GM12878 (cell line): ENCODE results near the gene SLC1A5. TPM values are rescaled to one million over a fixed set of nuclear protein-coding genes. Genes with fewer than 3 reads are reported as not detected.

Source experiments
- ATAC-seq: fragments of 200-7000 bp; cut with Tn5 transposase; 3 replicates; pipeline ENCODE4 v1.9.1; 2020; ENCODE audit warnings: mild to moderate bottlenecking, moderate library complexity
- BruUV-seq: library from RNA; stranded (reverse); fragments of 400-500 nt; replicated peaks from 2 replicates; lab custom pipeline; 2021; lab: Mats Ljungman, UMichigan
- CTCF ChIA-PET: fragments of 300-600 bp; sonication (Branson Sonifier 250); formaldehyde crosslinking; extraction: SDS; loops from one replicate; lab custom pipeline; 2021; ENCODE audit warnings: inconsistent platforms; lab: Yijun Ruan, JAX
- POLR2A ChIA-PET: fragments of 350-600 bp; formaldehyde crosslinking; extraction: SDS; loops from one replicate; lab custom pipeline; 2021; ENCODE audit warnings: inconsistent platforms; lab: Charles Lee
- RAD21 ChIA-PET: fragments of 300-600 bp; sonication (Branson Sonifier 250); formaldehyde crosslinking; loops from one replicate; lab custom pipeline; 2023; ENCODE audit warnings: antibody characterized with exemption; ENCODE audit not compliant: unreplicated experiment; lab: Charles Lee
- SMC1A ChIA-PET: fragments of 300-600 bp; sonication (Branson Sonifier 250); formaldehyde crosslinking; loops from one replicate; lab custom pipeline; 2023; ENCODE audit not compliant: unreplicated experiment, uncharacterized antibody; lab: Charles Lee
- DNase-seq: peaks from one replicate; pipeline ENCODE4 v3.0.0-alpha.2; 2011; ENCODE audit warnings: low read depth, low spot score
- FAIRE-seq: peaks from 3 replicates; lab custom pipeline; 2011; peaks lifted over from hg19 to GRCh38; lab: Jason Lieb, UNC
- H2AFZ ChIP-seq: 2 replicates; pipeline ENCODE4 v1.6.0; 2011; ENCODE audit warnings: low read depth, low read length, control low read depth; ENCODE audit not compliant: control insufficient read depth
- H3K27ac ChIP-seq: 2 replicates; pipeline ENCODE4 v1.5.1; 2011; ENCODE audit warnings: control low read depth; ENCODE audit not compliant: control insufficient read depth, insufficient read depth
- H3K27me3 ChIP-seq, 2 experiments: replicated peaks in 1 of 2; 2 replicates each; pipeline versions ENCODE4 v1.6.0 to v1.6.1; 2011; ENCODE audit warnings: low read length in 1 of 2; ENCODE audit not compliant: control insufficient read depth in 2 of 2, insufficient read depth in 2 of 2
- H3K36me3 ChIP-seq, 2 experiments: 2 replicates each; pipeline ENCODE4 v1.5.1; 2011; ENCODE audit warnings: low read length in 1 of 2; ENCODE audit not compliant: control insufficient read depth in 2 of 2, insufficient read depth in 2 of 2
- H3K4me1 ChIP-seq: 2 replicates; pipeline ENCODE4 v1.6.1; 2011; ENCODE audit warnings: mild to moderate bottlenecking, low read length, moderate library complexity, mixed read lengths; ENCODE audit not compliant: control insufficient read depth, insufficient read depth
- H3K4me2 ChIP-seq: 2 replicates; pipeline ENCODE4 v1.6.0; 2011; ENCODE audit warnings: control low read depth; ENCODE audit not compliant: control insufficient read depth, insufficient read depth
- H3K4me3 ChIP-seq: fragments of 200-600 bp; sonication (generic); 2 replicates; pipeline ENCODE4 v1.5.1; 2016
- H3K79me2 ChIP-seq: 2 replicates; pipeline ENCODE4 v1.6.0; 2011; ENCODE audit warnings: low read length; ENCODE audit not compliant: control insufficient read depth, insufficient read depth
- H3K9ac ChIP-seq: 2 replicates; pipeline ENCODE4 v1.8.0; 2011; ENCODE audit warnings: low read length, control low read depth, mixed read lengths; ENCODE audit not compliant: control insufficient read depth, insufficient read depth
- H3K9me3 ChIP-seq: replicated peaks from 3 replicates; pipeline ENCODE4 v1.5.1; 2011; ENCODE audit warnings: mild to moderate bottlenecking, low read length; ENCODE audit not compliant: control insufficient read depth, insufficient read depth
- H4K20me1 ChIP-seq: 2 replicates; pipeline ENCODE4 v1.6.0; 2011; ENCODE audit not compliant: control insufficient read depth, insufficient read depth
- ATF7 ChIP-seq: fragments of 450-650 bp; IDR thresholded peaks from 2 replicates; pipeline ENCODE4 v1.6.1; 2016; ENCODE audit warnings: low read depth, mild to moderate bottlenecking
- BRCA1 ChIP-seq: IDR thresholded peaks from 2 replicates; pipeline ENCODE4 v1.6.1; 2011; ENCODE audit warnings: low read depth, low read length, improper control_type of control experiment
- CBX3 ChIP-seq: fragments of 200-600 bp; sonication (generic); IDR thresholded peaks from 2 replicates; pipeline ENCODE4 v1.6.1; 2016; ENCODE audit warnings: low read depth, borderline replicate concordance
- CEBPB ChIP-seq, 2 experiments: fragments of 150-350 bp in 1 of 2; IDR thresholded peaks; 2 replicates each; pipeline ENCODE4 v1.6.1; 2012 to 2014; ENCODE audit warnings: low read depth in 2 of 2, low read length in 2 of 2, borderline replicate concordance in 1 of 2, inconsistent platforms in 1 of 2
- EGR1 ChIP-seq, 2 experiments: IDR thresholded peaks; 1 replicate in 1 of 2; 2 replicates in 1 of 2; pipeline ENCODE4 v1.6.1; 2011 to 2012; ENCODE audit warnings: low read depth in 2 of 2, low read length in 2 of 2, borderline replicate concordance in 1 of 2, mild to moderate bottlenecking in 1 of 2, moderate library complexity in 1 of 2
- FOXK2 ChIP-seq: fragments of 450-650 bp; IDR thresholded peaks from 2 replicates; pipeline ENCODE4 v1.6.1; 2017; ENCODE audit warnings: mild to moderate bottlenecking, moderate library complexity
- GATAD2B ChIP-seq: fragments of 450-650 bp; conservative IDR thresholded peaks from 2 replicates; pipeline ENCODE4 v1.6.1; 2017; ENCODE audit warnings: low read depth, mild to moderate bottlenecking, moderate library complexity
- HDAC2 ChIP-seq: fragments of 200-600 bp; sonication (generic); IDR thresholded peaks from 2 replicates; pipeline ENCODE4 v1.6.1; 2017
- IKZF1 ChIP-seq: fragments of 450-650 bp; conservative IDR thresholded peaks from 2 replicates; pipeline ENCODE4 v1.6.1; 2017; ENCODE audit warnings: antibody characterized with exemption, mild to moderate bottlenecking
- NBN ChIP-seq: fragments of 450-650 bp; IDR thresholded peaks from 2 replicates; pipeline ENCODE4 v1.6.1; 2016
- POLR2AphosphoS2 ChIP-seq: IDR thresholded peaks from 2 replicates; pipeline ENCODE4 v1.6.1; 2011; ENCODE audit warnings: low read depth, mild to moderate bottlenecking, low read length, improper control_type of control experiment, moderate library complexity
- SIN3A ChIP-seq: IDR thresholded peaks from 2 replicates; pipeline ENCODE4 v1.6.1; 2012; ENCODE audit warnings: low read depth, low read length, improper control_type of control experiment
- SMARCA5 ChIP-seq: fragments of 450-650 bp; IDR thresholded peaks from 2 replicates; pipeline ENCODE4 v1.6.1; 2017; ENCODE audit warnings: mild to moderate bottlenecking
- ZNF274 ChIP-seq: IDR thresholded peaks from one replicate; pipeline ENCODE4 v1.8.0; 2011; ENCODE audit not compliant: insufficient read length, insufficient read depth
- ZZZ3 ChIP-seq: IDR thresholded peaks from 2 replicates; pipeline ENCODE4 v1.6.1; 2011; ENCODE audit warnings: low read depth; ENCODE audit not compliant: control insufficient read depth, insufficient read length
- WGBS: methylation state at CpG from one replicate; pipeline ENCODE4 v1.1.6; 2016; ENCODE audit warnings: low lambda C conversion rate; ENCODE audit not compliant: insufficient replicate concordance, insufficient coverage; ENCODE audit errors: missing lambda C conversion rate; 5-methylcytosine and 5-hydroxymethylcytosine counted together
- in situ Hi-C: fragments of 300-500 bp; cut with MboI; formaldehyde crosslinking; loops from 9 replicates; pipeline ENCODE4 v1.14.3; 2018; ENCODE audit warnings: mixed read lengths
- intact Hi-C: fragments of 100-400 bp; cut with micrococcal nuclease; formaldehyde crosslinking; loops from one replicate; pipeline ENCODE4 v1.14.2; 2022; ENCODE audit not compliant: unreplicated experiment
- polyA plus RNA-seq, 11 experiments: library from polyadenylated mRNA; depleted of rRNA in 4 of 11; unstranded in 6 of 11; stranded (reverse) in 5 of 11; fragments of >200 nt; fragmentation: Nextera tagmentation in 4 of 11; fragmentation: Illumina TruSeq in 1 of 11; extraction: Ambion mirVana in 4 of 11; extraction: Trizol in 1 of 11; gene quantifications; 1 replicate in 1 of 11; 2 replicates in 10 of 11; pipeline versions ENCODE4 v1.2.1 to v1.2.3, GENCODE V29; 2011 to 2016; ENCODE audit warnings: inconsistent platforms in 2 of 11, missing spikeins in 2 of 11, low read depth in 1 of 11
- total RNA-seq, 4 experiments: library from RNA; depleted of rRNA in 3 of 4; stranded (reverse); fragments of >200 nt in 3 of 4; fragmentation: Illumina TruSeq in 1 of 4; extraction: Trizol in 1 of 4; gene quantifications; 2 replicates each; pipeline versions ENCODE4 v1.2.1 to v1.2.3, GENCODE V29; 2013 to 2021
- TF ChIP-seq, protein P1 (sequence below), 3 experiments: IDR thresholded peaks in 2 of 3; conservative IDR thresholded peaks in 1 of 3; 2 replicates each; pipeline ENCODE4 v1.5.1; 2011; ENCODE audit warnings: low read depth in 3 of 3, low read length in 3 of 3, mild to moderate bottlenecking in 3 of 3, control low read depth in 2 of 3, moderate library complexity in 2 of 3, inconsistent platforms in 1 of 3, mixed read lengths in 1 of 3; ENCODE audit not compliant: control insufficient read depth in 2 of 3, insufficient read depth in 1 of 3; ENCODE audit errors: extremely low read depth in 1 of 3
- TF ChIP-seq, protein P2 (sequence below): fragments of 450-650 bp; IDR thresholded peaks from 2 replicates; pipeline ENCODE4 v1.6.1; 2016; ENCODE audit warnings: mild to moderate bottlenecking

SLC1A5 gene
- total and polyA plus RNA-seq, 10 of the 15 experiments (the other 5 are each of a cell fraction or from before 2014, with no cell fraction given) = 9.1 to 129 (median 60.9) TPM

DNA sequence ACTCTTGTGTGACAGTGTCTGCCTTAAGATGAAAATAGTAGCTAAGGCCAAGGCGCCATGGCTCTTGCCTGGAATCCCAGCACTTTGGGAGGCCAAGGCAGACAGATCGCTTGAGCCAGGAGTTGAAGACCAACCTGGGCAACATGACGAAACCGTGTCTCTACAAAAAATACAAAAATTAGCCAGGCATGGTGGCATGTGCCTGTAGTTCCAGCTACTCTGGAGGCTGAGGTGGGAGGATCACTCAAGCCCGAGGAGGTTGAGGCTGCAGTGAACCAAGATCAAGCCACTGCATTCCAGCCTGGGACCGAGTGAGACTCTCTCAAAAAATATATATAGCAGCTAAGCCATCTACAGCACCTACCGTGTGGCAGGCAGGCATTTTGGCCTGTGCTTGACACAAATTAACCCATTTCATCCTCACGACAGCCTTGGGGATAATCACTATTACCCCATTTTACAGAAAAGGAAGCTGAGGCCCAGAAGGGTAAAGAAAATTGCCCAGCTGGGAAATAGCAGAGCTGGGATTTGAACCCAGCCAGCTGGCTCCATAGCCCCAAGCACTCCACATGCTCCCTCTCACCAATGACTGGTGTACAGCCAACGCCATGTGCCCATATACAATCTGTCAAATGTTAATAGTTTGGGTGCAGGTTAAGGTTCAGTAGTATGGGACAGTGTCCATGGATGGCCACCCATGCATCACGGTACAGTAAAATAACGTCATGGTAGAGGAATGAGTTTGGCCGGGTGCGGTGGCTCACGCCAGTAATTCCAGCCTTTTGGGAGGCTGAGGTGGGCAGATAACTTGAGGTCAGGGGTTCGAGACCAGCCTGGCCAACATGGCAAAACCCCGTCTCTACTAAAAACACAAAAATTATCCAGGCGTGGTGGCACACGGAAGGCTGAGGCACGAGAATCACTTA is 3.1 kb downstream of the SLC1A5 start (continued):
- no peak for TF ChIP-seq FOXK2
- TF ChIP-seq HDAC2 = no peak
- TF ChIP-seq ZZZ3 = no peak
- 0 out of 2 replicates have a peak, but pooled peaks have one; percentile 43 for TF ChIP-seq SMARCA5
- TF ChIP-seq SIN3A = no peak
- TF ChIP-seq CBX3 = no peak
- TF ChIP-seq NBN = no peak

DNA sequence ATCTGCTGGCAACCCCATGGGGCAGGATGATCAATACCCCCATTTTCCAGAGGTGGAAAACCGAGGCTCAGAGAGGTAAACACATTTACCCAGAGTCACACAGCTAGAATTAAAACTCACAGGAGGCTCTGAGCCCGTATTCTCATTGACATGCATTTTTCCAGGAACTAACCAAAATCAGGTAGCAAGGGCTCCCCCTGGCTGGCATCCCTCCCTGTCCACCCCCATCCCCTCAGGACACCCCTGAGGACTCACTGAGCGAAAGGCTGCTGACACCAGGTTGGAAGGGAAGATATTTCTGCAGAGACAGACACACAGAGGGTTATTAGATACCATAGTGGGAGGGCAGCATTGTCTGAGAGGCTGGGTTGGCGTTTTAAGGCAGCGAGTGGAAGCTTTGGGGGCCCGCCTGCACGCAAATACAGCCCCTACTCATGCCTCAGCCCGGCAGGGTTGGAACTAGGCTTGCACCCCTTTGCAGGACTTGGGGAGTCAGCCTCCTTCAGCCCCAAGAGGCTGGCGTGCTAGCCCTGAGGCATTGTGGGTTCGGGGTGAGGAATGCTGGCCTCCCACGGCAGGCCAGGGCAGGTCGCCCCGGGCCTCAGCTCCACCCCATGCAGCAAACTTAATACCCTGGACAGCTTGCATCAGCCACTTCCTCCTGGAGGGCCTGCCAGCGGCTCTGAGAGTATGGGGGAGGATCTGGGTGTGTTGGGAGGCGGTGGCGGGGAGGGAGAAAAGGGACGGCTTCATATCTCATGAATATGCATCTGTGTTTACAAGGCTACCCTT is 3.9 kb downstream of the SLC1A5 start:
- intact Hi-C loops (loop anchor here (5.0 kb wide), 1 partner anchor 38 kb away; no protein-coding TSS in a partner anchor), in situ Hi-C loops (no loop called here)
- peak overlapping the region; percentile 94 for H3K27ac ChIP-seq
- no peaks in the 10 kb centered on the region; the same call in 2 of the 3 replicates for H3K9me3 ChIP-seq
- peak overlapping the region; percentile 65 for H3K9ac ChIP-seq
- H4K20me1 ChIP-seq = no peaks in the 10 kb centered on the region; the same call in 1 of the 2 replicates
- RAD21 ChIA-PET = interaction anchor here (1.0 to 2.5 kb wide), 4 partner anchors 36 to 56 kb away, joined by 3 to 8 read pairs (median 5); no protein-coding TSS in a partner anchor
- peak overlapping the region; percentile 81 for H3K4me2 ChIP-seq
- 3% methylated on average over 17 of the region's 17 CpGs for WGBS
- no peaks in the 10 kb centered on the region for H3K27me3 ChIP-seq
- FAIRE-seq (no peak), DNase-seq (peak; percentile 62), ATAC-seq (peak; percentile 65)
- peaks cover 65% of the 10 kb centered on the region for H3K79me2 ChIP-seq
- SMC1A ChIA-PET = interaction anchor here (0.7 to 2.5 kb wide), 13 partner anchors 9 to 208 kb away, joined by 3 to 11 read pairs (median 4); no protein-coding TSS in a partner anchor
- H3K4me3 ChIP-seq = peak overlapping the region; percentile 100
- H3K4me1 ChIP-seq = 0 out of 2 replicates have a peak, but pooled peaks cover 7% of the 10 kb centered on the region
- CTCF ChIA-PET = interaction anchor here (0.6 to 4.4 kb wide), 19 partner anchors 12 to 564 kb away, joined by 3 to 43 read pairs (median 6); partner anchors contain the start of gene DHX34
- H3K36me3 ChIP-seq = peaks cover 8 to 16% of the 10 kb centered on the region in 2 experiments; a peak in 3 of 4 replicates
- H2AFZ ChIP-seq = no peak overlapping the region
- POLR2A ChIA-PET = interaction anchor here (1.0 to 1.9 kb wide), 7 partner anchors 19 to 472 kb away, joined by 3 to 6 read pairs (median 4); partner anchors contain the start of genes CCDC9 and ZC3H4
- no TSS peak for BruUV-seq
- TF ChIP-seq ATF7 = peak; percentile 65; the same call in 1 of the 2 replicates
- TF ChIP-seq, protein P1, sequence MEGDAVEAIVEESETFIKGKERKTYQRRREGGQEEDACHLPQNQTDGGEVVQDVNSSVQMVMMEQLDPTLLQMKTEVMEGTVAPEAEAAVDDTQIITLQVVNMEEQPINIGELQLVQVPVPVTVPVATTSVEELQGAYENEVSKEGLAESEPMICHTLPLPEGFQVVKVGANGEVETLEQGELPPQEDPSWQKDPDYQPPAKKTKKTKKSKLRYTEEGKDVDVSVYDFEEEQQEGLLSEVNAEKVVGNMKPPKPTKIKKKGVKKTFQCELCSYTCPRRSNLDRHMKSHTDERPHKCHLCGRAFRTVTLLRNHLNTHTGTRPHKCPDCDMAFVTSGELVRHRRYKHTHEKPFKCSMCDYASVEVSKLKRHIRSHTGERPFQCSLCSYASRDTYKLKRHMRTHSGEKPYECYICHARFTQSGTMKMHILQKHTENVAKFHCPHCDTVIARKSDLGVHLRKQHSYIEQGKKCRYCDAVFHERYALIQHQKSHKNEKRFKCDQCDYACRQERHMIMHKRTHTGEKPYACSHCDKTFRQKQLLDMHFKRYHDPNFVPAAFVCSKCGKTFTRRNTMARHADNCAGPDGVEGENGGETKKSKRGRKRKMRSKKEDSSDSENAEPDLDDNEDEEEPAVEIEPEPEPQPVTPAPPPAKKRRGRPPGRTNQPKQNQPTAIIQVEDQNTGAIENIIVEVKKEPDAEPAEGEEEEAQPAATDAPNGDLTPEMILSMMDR (IDR thresholded peaks at IDR 0.05 in 2 of 3, conservative IDR thresholded peaks at IDR 0.05 in 1 of 3; ENCODE audit: control insufficient read depth in 2 of 3, extremely low read depth in 1 of 3, insufficient read depth in 1 of 3, low read depth in 3 of 3, low read length in 3 of 3) = peak; percentile 24 to 46 (median 42); a peak in 4 of 6 replicates
- TF ChIP-seq CEBPB (IDR thresholded peaks at IDR 0.05; ENCODE audit: borderline replicate concordance in 1 of 2, low read depth in 2 of 2, low read length in 2 of 2) = peak in 1 of 2 experiments; percentile 81; a peak in 1 of 4 replicates
- TF ChIP-seq GATAD2B = 0 out of 2 replicates have a peak, but pooled peaks have one; percentile 35
- TF ChIP-seq POLR2AphosphoS2 = peak; percentile 65; the same call in 1 of the 2 replicates
- peak in 1 of 2 experiments; percentile 54; a peak in 1 of 3 replicates for TF ChIP-seq EGR1 (IDR thresholded peaks at IDR 0.05; ENCODE audit: borderline replicate concordance in 1 of 2, low read depth in 2 of 2, low read length in 2 of 2)
- TF ChIP-seq, protein P2, sequence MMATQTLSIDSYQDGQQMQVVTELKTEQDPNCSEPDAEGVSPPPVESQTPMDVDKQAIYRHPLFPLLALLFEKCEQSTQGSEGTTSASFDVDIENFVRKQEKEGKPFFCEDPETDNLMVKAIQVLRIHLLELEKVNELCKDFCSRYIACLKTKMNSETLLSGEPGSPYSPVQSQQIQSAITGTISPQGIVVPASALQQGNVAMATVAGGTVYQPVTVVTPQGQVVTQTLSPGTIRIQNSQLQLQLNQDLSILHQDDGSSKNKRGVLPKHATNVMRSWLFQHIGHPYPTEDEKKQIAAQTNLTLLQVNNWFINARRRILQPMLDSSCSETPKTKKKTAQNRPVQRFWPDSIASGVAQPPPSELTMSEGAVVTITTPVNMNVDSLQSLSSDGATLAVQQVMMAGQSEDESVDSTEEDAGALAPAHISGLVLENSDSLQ = 0 out of 2 replicates have a peak, but pooled peaks have one; percentile 10
- no peak for TF ChIP-seq BRCA1
- peak; percentile 49; the same call in 1 of the 2 replicates for TF ChIP-seq IKZF1
- no peak for TF ChIP-seq ZNF274
